GM21825 (cell line): ENCODE results near the gene CHIT1.

Experiments
- ATAC-seq: cut with Tn5 transposase; IDR thresholded peaks from one replicate; pipeline ENCODE4 v1.9.1; 2021; ENCODE audit warnings: mild to moderate bottlenecking, moderate library complexity; ENCODE audit not compliant: unreplicated experiment

The CHIT1 gene

DNA sequence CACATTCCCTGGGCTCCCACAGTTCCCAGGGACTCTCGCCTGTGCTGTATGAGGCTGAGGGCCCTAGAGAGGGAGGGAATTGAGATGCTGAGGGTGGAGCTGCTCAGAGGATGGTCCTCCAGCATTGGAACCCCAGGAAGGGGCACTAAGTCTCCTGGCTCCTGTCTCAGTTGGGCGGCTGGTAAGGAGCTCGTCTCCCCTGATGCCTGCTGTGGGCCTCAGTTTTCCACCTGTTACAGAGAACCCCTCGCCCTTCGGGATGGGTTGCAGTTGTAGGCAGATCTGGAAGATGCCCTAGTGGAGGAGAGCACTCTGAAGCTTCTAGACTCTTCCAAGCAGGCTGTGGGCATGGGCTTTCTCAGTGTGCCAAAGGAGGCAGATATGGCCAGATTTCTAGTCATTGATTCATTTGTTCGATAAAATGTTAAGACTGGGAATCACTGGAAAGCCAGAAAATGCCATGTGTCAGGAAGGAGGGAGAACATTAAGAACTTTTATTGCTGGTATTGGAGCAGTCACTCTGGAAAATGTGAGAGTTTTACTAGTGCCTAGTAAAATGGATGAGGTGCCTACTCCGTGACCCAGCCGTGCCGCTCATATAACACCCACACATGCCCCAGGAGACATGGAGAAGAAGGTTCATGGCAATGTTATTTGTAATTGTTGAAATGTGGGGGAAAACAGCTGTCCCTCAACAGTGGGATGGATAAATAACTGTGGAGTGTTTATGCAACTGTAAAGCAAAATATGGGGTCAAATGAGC is 53.0 kb downstream of the CHIT1 start:
- ATAC-seq, result no peak

GRCh38 chr1:203175827-203176241 is 53.6 kb downstream of the CHIT1 start:
- ATAC-seq, result no peak

GRCh38 chr1:203175237-203175826 is 54.1 kb downstream of the CHIT1 start, which contains the start of gene MYBPH:
Gene MYBPH, minus strand, starts transcription at chr1:203175826. Its CDS starts 71 bp downstream, at chr1:203175755.
- ATAC-seq, result no peak

- no peak for ATAC-seq
Observed at GRCh38 chr1:203174324-203174985, 55.0 kb downstream of the CHIT1 start.

DNA sequence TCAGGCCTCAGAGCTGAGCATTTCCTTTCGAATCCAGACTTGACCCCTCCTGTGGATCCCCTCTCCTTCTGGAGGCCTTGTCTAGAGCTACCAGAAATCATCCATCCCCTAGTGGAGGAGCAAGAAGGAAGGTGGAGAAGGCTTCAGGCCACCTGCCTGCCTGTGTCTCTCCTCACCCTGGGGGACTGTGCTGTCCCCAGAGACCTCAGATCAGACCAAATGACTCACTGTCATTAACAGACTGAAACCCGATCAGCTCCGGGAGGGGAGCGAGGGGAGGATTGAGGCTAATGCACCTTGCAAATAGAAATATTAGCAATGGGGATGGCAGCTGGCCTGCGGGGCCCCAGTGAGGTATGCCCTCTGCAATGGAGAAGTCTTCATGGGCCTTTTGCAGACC is 55.9 kb downstream of the CHIT1 start:
- ATAC-seq, result peak; percentile 80

GRCh38 chr1:203173011-203173555 is 56.4 kb downstream of the CHIT1 start:
- ATAC-seq, result no peak

- ATAC-seq, result no peak
Observed at GRCh38 chr1:203172184-203173010, 57.1 kb downstream of the CHIT1 start.

- ATAC-seq, result no peak
Observed at GRCh38 chr1:203171341-203172183, 57.9 kb downstream of the CHIT1 start.

DNA sequence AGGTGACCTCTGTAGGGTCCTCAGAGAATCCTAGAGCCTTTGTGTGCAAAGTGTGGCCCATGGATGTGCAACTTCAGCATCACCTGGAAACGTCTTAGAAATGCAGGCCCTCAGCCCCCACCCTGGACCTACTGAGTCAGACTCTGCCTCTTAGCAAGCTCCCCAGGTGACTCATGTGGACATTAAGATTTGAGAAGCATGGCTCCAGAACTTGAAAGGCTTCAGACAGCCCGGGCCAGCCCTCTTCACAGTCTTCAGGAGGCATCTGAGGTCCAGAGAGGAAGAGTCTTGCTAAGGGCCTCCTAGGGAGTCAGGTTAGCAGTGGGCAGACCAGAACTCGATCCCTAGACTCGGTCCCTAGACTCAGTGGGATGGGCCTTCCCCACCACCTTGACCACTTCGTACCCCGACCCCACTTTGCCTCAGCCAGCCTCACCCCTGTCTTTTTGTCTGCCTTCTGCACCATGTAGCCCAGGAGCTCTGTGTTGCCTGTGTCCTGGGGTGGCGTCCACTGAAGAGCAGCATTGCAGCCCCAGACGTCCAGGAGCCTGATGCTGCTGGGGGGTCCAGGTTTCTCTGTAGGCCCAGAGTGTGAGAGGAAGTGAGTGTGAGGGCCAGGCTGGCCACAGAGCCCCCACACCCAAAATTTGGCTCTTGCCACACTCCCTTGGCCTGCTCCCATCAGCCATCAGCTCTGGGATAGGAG is 58.7 kb downstream of the CHIT1 start:
- ATAC-seq, result no peak

DNA sequence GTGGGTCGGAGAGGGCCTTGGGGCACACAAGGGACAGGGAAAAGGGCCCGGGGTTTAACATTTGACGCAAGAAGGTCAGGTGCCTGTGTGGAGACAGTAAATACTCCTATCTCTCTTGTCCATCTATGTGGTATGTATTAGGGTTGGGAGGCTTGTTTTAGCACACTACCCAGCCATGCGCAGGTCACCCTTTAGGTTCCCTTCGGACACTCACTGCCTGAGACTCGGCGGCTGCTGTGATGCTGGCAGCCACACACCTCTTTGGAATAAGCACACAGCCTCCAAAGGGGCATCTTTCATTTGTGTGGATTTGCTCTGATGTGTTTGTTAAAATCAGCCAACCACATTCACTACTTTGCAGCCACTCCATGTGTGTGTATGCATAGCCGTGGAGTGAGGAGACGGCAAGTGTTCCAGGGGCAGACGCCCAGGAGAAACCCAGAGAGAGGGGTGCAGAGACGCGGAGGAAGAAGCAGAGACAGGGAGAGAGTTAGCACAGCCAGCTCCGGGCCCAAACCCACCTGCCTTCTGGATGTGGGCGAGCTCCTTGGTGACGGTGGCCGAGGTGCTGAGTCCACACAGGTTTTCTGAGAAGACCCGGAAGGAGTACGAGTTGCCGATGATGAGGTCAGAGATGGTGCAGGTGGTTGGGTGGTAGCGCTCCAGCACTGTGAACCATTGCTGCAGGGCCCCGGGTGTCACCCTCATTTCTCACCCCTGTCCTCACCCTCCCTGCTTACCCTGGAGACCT is 59.5 kb downstream of the CHIT1 start:
- no peak for ATAC-seq

GRCh38 chr1:203168991-203169390 is 60.5 kb downstream of the CHIT1 start:
- ATAC-seq, result no peak

DNA sequence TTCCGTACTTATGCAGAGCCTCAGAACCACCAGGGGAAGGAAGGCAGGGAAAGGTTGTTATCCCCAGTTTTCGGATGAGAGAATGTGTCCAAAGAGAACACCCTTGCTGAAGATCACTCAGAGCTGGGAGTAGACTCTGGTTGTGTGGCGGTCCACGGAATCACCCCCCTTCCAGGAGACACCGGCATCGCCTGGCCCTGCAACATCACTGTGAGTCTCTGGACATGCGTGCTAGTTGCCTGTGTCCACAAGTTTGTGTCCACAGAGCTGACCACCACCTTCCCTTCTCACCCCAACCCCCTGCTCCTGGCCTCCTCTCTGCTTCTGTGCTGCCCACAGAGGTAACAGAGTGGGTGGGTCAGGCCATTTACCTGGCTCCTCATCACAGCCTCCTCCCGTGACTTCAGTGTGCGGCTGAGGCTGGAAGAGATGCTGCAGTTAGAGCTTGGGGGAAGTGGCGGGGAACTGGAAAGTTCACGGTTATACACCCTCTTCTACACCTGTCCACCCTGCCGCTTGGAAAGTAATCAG is 61.2 kb downstream of the CHIT1 start:
- no peak for ATAC-seq

GRCh38 chr1:203167913-203168200 is 61.6 kb downstream of the CHIT1 start:
- no peak for ATAC-seq

GRCh38 chr1:203167026-203167912 is 62.2 kb downstream of the CHIT1 start:
- no peak for ATAC-seq

DNA sequence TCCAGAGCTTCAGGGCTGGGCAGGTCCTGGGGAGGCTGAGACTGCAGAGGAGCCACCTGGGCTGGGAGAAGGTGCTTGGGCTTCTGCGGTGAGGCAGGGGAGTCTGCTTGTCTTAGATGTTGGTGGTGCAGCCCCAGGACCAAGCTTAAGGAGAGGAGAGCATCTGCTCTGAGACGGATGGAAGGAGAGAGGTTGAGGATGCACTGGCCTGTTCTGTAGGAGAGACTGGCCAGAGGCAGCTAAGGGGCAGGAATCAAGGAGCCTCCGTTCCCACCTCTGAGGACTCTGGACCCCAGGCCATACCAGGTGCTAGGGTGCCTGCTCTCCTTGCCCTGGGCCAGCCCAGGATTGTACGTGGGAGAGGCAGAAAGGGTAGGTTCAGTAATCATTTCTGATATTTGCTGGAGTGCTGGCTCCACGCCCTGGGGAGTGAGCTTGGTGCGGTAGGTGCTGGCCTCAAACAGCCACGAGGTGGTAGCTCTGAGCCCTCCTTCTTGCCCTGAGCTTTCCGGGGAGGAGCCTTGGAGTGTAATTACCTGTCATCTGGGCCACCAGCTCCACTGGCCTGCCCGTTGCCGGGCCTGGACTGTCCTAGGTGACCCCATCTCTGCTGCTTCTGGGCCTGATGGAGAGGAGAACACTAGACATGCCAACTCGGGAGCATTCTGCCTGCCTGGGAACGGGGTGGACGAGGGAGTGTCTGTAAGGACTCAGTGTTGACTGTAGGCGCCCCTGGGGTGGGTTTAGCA is 63.1 kb downstream of the CHIT1 start:
- ATAC-seq, result no peak
